Measurements from ENCODE around the gene RBP2. TPM values are rescaled to one million over a fixed set of nuclear protein-coding genes. Genes with fewer than 3 reads are reported as not detected.

The RBP2 gene
- not detected for total RNA-seq
- not detected for polyA plus RNA-seq

DNA sequence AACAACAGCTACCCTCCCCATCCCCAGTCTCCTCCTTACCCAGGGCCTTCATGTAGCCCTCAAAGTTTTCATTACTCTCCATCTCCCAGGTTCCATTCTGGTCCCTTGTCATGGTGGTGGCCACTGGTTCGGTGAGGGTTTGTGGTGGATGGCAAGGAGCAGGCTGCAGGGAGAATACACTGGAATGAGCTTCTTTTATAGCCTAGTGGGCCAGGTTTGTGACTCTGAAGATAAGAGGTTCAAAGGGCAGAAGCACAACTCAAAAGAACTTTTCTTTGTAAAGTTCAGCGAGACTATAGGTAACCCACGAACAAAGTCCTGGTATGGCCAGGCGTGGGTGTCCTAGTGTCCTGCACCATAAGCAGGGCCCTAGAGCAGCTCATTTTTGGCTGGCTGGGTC, at the start of gene RBP2:
Gene RBP2, minus strand, starts transcription at position 169 of the 400 bp plus-strand sequence. Its CDS starts 57 bp downstream, at position 112.
- DNase-seq, result no peak
- Mint-ChIP-seq H3K27ac (no peak within 1 kb of the TSS), H3K36me3 (peaks cover 0 to 4% (median 0%) of the 10 kb centered on the region in 3 donors), H3K4me1 (no peaks in the 10 kb centered on the region), H3K4me3 (no peak within 1 kb of the TSS), H3K9me3 (no peaks in the 10 kb centered on the region), H3K27me3 (no peaks in the 10 kb centered on the region)
- no peaks in the 10 kb centered on the region for H3K9me3 ChIP-seq (ENCODE audit: low read length)
- H3K27ac ChIP-seq (ENCODE audit: low read depth, low read length), result no peak within 1 kb of the TSS
- no peaks in the 10 kb centered on the region for H3K4me1 ChIP-seq (ENCODE audit: insufficient read depth, low read length)
- POLR2A ChIA-PET, result no interaction called here
- CTCF ChIA-PET, result no interaction called here
- no peaks in the 10 kb centered on the region for H3K36me3 ChIP-seq (ENCODE audit: insufficient read depth, low read length)
- H3K27me3 ChIP-seq (ENCODE audit: insufficient read depth, low read length, poor library complexity, severe bottlenecking), result no peaks in the 10 kb centered on the region
- no peak within 1 kb of the TSS for H3K4me3 ChIP-seq (ENCODE audit: low read length)

DNA sequence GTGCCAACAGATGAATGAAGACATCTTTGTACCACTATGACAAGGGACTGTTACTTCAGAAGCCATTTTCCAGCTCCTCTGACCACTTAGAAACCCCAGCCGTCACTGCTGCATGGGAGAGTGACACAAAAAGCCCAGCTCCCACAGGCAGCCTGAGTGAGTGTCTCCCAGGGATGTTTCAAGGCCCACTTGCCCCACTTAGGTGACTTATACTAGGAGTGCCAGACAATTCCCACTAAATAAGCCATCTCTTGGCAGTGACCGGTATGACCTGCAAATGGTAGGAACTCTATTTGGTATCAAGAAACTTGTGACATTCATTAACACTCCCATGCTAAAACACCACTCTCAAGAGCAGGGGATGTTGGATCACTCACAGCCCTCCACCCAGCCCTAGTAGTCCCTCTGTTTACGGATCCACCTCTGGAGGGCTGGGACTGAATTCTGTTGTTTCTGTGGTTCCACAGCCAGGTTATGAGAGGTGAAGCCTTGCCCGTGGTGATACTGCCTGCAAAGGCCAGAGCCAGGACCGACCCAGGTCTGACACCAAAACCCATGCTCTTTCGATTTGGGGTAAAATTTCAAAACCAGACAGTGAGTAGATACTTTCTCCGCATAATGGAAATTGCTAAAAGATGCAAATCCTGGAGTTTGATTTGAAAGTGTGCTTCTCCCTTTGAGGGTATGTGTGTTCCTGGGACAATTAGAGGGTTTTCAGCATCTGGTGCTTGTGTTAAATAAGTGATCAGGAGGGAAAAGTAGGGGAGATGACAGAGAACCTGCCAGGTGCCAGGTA, 48.7 kb upstream of the RBP2 start:
- H3K4me3 Mint-ChIP-seq, result no peak overlapping the region
- Histone ChIP-seq H3K9me3 (ENCODE audit: low read length) (no peaks in the 10 kb centered on the region), H3K4me1 (ENCODE audit: insufficient read depth, low read length) (no peaks in the 10 kb centered on the region), H3K27me3 (ENCODE audit: insufficient read depth, low read length, poor library complexity, severe bottlenecking) (no peaks in the 10 kb centered on the region), H3K36me3 (ENCODE audit: insufficient read depth, low read length) (no peaks in the 10 kb centered on the region), H3K4me3 (ENCODE audit: low read length) (no peak overlapping the region), H3K27ac (ENCODE audit: low read depth, low read length) (no peak overlapping the region)
- CTCF ChIA-PET, result no interaction called here
- no peak overlapping the region for H3K27ac Mint-ChIP-seq
- no peaks in the 10 kb centered on the region for H3K9me3 Mint-ChIP-seq
- peaks cover 0 to 2% of the 10 kb centered on the region in 2 donors for H3K27me3 Mint-ChIP-seq
- H3K36me3 Mint-ChIP-seq, result no peaks in the 10 kb centered on the region
- no peaks in the 10 kb centered on the region for H3K4me1 Mint-ChIP-seq
- DNase-seq, result no peak
- POLR2A ChIA-PET, result no interaction called here

DNA sequence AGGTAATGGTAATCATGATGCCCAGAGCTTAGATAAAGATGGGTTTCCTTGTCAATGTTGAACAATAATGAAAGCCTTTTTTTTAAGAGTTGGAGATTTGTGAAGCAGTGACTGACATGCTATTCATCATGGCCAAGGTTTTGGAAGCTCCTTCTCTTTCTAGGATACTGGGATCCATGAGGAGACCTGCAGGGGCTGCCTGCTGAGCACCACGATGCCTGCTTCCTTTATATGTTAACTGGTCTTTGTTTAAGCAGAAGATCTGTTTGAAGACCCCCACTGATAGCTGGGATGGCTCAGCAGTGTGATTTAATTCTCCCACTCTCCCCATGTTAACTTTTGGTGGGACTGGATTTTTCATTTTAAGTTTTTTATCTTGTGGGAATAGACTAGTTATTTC, 47.4 kb upstream of the RBP2 start:
- no peaks in the 10 kb centered on the region for H3K4me1 Mint-ChIP-seq
- H3K27me3 Mint-ChIP-seq, result peaks cover 0 to 2% of the 10 kb centered on the region in 2 donors
- ChIA-PET CTCF (interaction anchor here (1.2 kb wide), 1 partner anchor 13 kb away, joined by 4 read pairs; no protein-coding TSS in a partner anchor), POLR2A (no interaction called here)
- H3K36me3 Mint-ChIP-seq, result no peaks in the 10 kb centered on the region
- no peak overlapping the region for H3K4me3 Mint-ChIP-seq
- no peaks in the 10 kb centered on the region for H3K9me3 Mint-ChIP-seq
- Histone ChIP-seq H3K27ac (ENCODE audit: low read depth, low read length) (no peak overlapping the region), H3K4me3 (ENCODE audit: low read length) (no peak overlapping the region), H3K36me3 (ENCODE audit: insufficient read depth, low read length) (no peaks in the 10 kb centered on the region), H3K4me1 (ENCODE audit: insufficient read depth, low read length) (no peaks in the 10 kb centered on the region), H3K9me3 (ENCODE audit: low read length) (no peaks in the 10 kb centered on the region), H3K27me3 (ENCODE audit: insufficient read depth, low read length, poor library complexity, severe bottlenecking) (no peaks in the 10 kb centered on the region)
- no peak for DNase-seq
- no peak overlapping the region for H3K27ac Mint-ChIP-seq

DNA sequence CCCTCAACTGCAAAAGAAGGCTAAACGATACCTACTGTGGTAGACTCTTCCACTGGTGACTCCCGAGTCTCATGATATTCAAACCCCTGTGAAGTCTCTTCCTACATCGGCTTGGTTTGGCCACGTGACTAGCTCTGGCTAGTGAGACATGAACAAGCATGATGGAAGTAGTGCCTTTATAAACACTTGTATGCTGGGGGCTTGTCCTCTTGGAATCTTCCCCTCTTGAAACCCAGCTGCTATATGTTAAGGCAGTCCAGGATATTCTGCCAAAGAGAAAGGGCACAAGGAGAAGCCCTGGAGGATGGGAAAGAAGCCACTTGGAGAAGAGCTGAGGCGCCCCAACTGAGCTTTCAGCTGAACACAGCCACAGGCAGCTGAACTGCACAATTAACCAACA, 46.9 kb upstream of the RBP2 start:
- ChIA-PET CTCF (interaction anchor here (1.2 kb wide), 1 partner anchor 12 kb away, joined by 4 read pairs; no protein-coding TSS in a partner anchor), POLR2A (no interaction called here)
- Histone ChIP-seq H3K36me3 (ENCODE audit: insufficient read depth, low read length) (no peaks in the 10 kb centered on the region), H3K4me3 (ENCODE audit: low read length) (no peak overlapping the region), H3K9me3 (ENCODE audit: low read length) (no peaks in the 10 kb centered on the region), H3K27me3 (ENCODE audit: insufficient read depth, low read length, poor library complexity, severe bottlenecking) (no peaks in the 10 kb centered on the region), H3K27ac (ENCODE audit: low read depth, low read length) (no peak overlapping the region), H3K4me1 (ENCODE audit: insufficient read depth, low read length) (no peaks in the 10 kb centered on the region)
- H3K4me3 Mint-ChIP-seq, result no peak overlapping the region
- DNase-seq, result no peak
- no peaks in the 10 kb centered on the region for H3K4me1 Mint-ChIP-seq
- no peak overlapping the region for H3K27ac Mint-ChIP-seq
- H3K27me3 Mint-ChIP-seq, result peaks cover 0 to 2% of the 10 kb centered on the region in 2 donors
- no peaks in the 10 kb centered on the region for H3K36me3 Mint-ChIP-seq
- no peaks in the 10 kb centered on the region for H3K9me3 Mint-ChIP-seq

DNA sequence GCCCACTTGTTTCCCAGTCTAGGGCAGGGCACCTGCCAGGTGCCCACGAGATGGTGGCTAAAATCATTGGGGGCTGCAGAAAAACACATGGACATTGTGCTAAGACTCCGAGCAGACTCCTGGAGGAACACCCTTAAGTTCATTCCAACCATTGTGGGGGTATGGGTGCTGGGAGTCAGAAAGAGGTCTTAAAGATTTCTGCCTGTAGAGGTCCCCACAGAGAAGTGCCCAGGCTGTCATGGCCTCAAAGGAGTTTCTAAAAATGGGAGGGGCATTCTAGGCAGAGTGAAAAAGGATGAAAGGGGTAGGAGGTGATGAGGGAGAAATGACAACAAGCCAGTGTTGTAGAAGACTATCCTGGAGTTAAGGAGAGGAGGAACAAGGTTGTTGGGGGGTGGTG, 46.1 kb upstream of the RBP2 start:
- H3K36me3 ChIP-seq (ENCODE audit: insufficient read depth, low read length), result no peaks in the 10 kb centered on the region
- Mint-ChIP-seq H3K27ac (no peak overlapping the region), H3K4me1 (no peaks in the 10 kb centered on the region), H3K36me3 (no peaks in the 10 kb centered on the region), H3K9me3 (no peaks in the 10 kb centered on the region), H3K27me3 (peaks cover 0 to 2% of the 10 kb centered on the region in 2 donors), H3K4me3 (no peak overlapping the region)
- DNase-seq, result no peak
- CTCF ChIA-PET, result no interaction called here
- H3K27me3 ChIP-seq (ENCODE audit: insufficient read depth, low read length, poor library complexity, severe bottlenecking), result no peaks in the 10 kb centered on the region
- H3K4me3 ChIP-seq (ENCODE audit: low read length), result no peak overlapping the region
- H3K9me3 ChIP-seq (ENCODE audit: low read length), result no peaks in the 10 kb centered on the region
- H3K4me1 ChIP-seq (ENCODE audit: insufficient read depth, low read length), result no peaks in the 10 kb centered on the region
- POLR2A ChIA-PET, result no interaction called here
- no peak overlapping the region for H3K27ac ChIP-seq (ENCODE audit: low read depth, low read length)

DNA sequence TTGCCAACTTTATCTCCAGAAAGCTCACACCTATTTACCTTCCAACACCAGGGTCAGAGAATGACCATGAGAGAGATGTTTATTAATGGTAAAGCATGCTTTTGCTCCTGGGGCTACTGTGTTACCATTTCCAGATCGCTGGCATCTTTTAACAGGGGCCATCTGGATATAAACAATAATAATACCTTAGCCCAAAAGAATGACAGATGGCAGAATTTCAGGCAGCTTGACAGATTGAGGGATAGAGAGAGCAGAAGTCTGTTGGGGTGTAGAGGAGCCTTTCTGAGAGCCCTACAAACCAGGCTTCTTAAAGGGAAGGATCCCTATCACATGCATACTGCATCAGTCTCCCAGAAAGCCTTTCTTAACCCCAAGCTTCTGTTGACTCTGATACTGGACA, 45.5 kb upstream of the RBP2 start:
- H3K4me1 ChIP-seq (ENCODE audit: insufficient read depth, low read length), result no peaks in the 10 kb centered on the region
- no peak for DNase-seq
- H3K4me3 ChIP-seq (ENCODE audit: low read length), result no peak overlapping the region
- Mint-ChIP-seq H3K36me3 (no peaks in the 10 kb centered on the region), H3K4me1 (no peaks in the 10 kb centered on the region), H3K27ac (no peak overlapping the region), H3K4me3 (no peak overlapping the region), H3K9me3 (no peaks in the 10 kb centered on the region), H3K27me3 (peaks cover 0 to 2% of the 10 kb centered on the region in 2 donors)
- ChIA-PET CTCF (no interaction called here), POLR2A (no interaction called here)
- no peaks in the 10 kb centered on the region for H3K27me3 ChIP-seq (ENCODE audit: insufficient read depth, low read length, poor library complexity, severe bottlenecking)
- no peak overlapping the region for H3K27ac ChIP-seq (ENCODE audit: low read depth, low read length)
- H3K36me3 ChIP-seq (ENCODE audit: insufficient read depth, low read length), result no peaks in the 10 kb centered on the region
- H3K9me3 ChIP-seq (ENCODE audit: low read length), result no peaks in the 10 kb centered on the region

DNA sequence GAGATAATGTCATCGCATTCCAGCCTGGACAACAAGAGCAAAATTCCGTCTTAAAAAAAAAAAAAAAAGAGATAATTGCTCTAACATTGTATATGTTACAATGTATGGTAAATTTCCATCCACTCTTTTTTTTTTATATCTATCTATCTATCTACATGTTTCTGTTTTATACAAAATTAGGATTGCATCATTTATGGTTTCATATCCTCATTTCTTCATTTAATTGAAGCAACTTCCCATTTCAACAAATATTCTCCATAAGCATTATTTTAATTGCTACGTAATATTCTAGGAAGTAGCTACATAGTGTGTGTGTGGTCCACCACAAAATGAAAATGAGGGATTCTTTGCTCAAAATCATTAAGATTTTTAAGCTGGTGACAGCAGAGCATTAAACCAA, 44.8 kb upstream of the RBP2 start:
- Histone ChIP-seq H3K4me3 (ENCODE audit: low read length) (no peak overlapping the region), H3K27me3 (ENCODE audit: insufficient read depth, low read length, poor library complexity, severe bottlenecking) (no peaks in the 10 kb centered on the region), H3K4me1 (ENCODE audit: insufficient read depth, low read length) (no peaks in the 10 kb centered on the region), H3K9me3 (ENCODE audit: low read length) (no peaks in the 10 kb centered on the region), H3K27ac (ENCODE audit: low read depth, low read length) (no peak overlapping the region), H3K36me3 (ENCODE audit: insufficient read depth, low read length) (no peaks in the 10 kb centered on the region)
- H3K27me3 Mint-ChIP-seq, result peaks cover 0 to 2% of the 10 kb centered on the region in 2 donors
- H3K4me1 Mint-ChIP-seq, result no peaks in the 10 kb centered on the region
- H3K4me3 Mint-ChIP-seq, result no peak overlapping the region
- no peak for DNase-seq
- H3K27ac Mint-ChIP-seq, result no peak overlapping the region
- H3K9me3 Mint-ChIP-seq, result no peaks in the 10 kb centered on the region
- ChIA-PET CTCF (no interaction called here), POLR2A (no interaction called here)
- H3K36me3 Mint-ChIP-seq, result no peaks in the 10 kb centered on the region

DNA sequence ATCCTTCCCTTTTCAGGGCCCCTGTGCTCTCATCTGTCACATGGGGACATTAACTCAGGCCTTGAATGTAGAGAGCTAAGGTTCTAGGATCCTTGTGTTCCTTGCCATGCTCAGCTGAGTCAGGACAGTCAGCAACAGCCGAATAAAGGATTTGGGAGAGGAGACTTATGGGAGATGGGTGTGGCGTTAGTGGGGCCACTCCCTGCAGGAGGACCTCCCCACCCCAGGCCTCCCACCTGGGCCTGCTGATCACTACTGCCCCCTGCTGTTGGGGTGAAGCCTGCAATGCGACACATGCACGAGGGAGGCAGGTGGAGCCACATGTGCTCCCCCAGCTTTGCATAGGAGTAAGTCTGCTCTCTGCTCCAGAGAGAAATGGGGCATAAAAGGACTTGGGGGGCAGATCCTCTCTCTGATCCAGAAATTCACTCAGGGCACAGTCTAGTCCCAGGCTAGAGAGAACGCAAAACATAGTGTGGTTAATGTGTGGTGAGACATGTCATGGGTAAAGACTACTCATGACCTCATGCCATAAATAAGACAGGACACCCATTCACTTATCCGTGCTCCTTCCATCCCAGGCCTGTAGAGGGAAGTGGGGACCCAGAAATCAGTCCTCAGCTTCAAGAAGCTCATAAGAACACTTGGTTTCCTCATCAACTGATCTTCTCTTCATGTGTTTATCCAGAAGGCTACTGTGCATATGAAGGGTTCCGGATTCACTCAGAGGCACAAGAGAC, 43.9 kb upstream of the RBP2 start:
- Mint-ChIP-seq H3K4me3 (no peak overlapping the region), H3K27ac (no peak overlapping the region), H3K9me3 (no peaks in the 10 kb centered on the region), H3K36me3 (no peaks in the 10 kb centered on the region), H3K27me3 (peaks cover 4 to 5% of the 10 kb centered on the region in 2 donors), H3K4me1 (no peaks in the 10 kb centered on the region)
- no peak overlapping the region for H3K4me3 ChIP-seq (ENCODE audit: low read length)
- ChIA-PET CTCF (no interaction called here), POLR2A (no interaction called here)
- H3K27ac ChIP-seq (ENCODE audit: low read depth, low read length), result no peak overlapping the region
- no peak for DNase-seq
- H3K9me3 ChIP-seq (ENCODE audit: low read length), result no peaks in the 10 kb centered on the region
- peaks cover 2% of the 10 kb centered on the region for H3K27me3 ChIP-seq (ENCODE audit: insufficient read depth, low read length, poor library complexity, severe bottlenecking)
- H3K36me3 ChIP-seq (ENCODE audit: insufficient read depth, low read length), result no peaks in the 10 kb centered on the region
- no peaks in the 10 kb centered on the region for H3K4me1 ChIP-seq (ENCODE audit: insufficient read depth, low read length)

All from CD8-positive, alpha-beta memory T cell (primary cell).